WTC11 (cell line): ENCODE results near the gene HOXA2.

Source experiments
- ATF1 ChIP-seq: sonication (generic); formaldehyde crosslinking; IDR thresholded peaks from 2 replicates; pipeline ENCODE4 v1.8.1; 2023; ENCODE audit warnings: mild to moderate bottlenecking, moderate library complexity, missing genetic modification reagents
- KAT7 ChIP-seq: sonication (generic); formaldehyde crosslinking; IDR thresholded peaks from 2 replicates; pipeline ENCODE4 v1.8.1; 2023; ENCODE audit warnings: missing genetic modification reagents, mild to moderate bottlenecking, borderline replicate concordance
- TF ChIP-seq, protein P1 (sequence below): sonication (generic); formaldehyde crosslinking; IDR thresholded peaks from 2 replicates; pipeline ENCODE4 v1.8.0; 2022; ENCODE audit warnings: mild to moderate bottlenecking, missing genetic modification reagents
- TF ChIP-seq, protein P2 (sequence below): sonication (generic); formaldehyde crosslinking; IDR thresholded peaks from 2 replicates; pipeline ENCODE4 v1.8.1; 2022; ENCODE audit warnings: low read depth, missing genetic modification reagents, borderline replicate concordance

DNA sequence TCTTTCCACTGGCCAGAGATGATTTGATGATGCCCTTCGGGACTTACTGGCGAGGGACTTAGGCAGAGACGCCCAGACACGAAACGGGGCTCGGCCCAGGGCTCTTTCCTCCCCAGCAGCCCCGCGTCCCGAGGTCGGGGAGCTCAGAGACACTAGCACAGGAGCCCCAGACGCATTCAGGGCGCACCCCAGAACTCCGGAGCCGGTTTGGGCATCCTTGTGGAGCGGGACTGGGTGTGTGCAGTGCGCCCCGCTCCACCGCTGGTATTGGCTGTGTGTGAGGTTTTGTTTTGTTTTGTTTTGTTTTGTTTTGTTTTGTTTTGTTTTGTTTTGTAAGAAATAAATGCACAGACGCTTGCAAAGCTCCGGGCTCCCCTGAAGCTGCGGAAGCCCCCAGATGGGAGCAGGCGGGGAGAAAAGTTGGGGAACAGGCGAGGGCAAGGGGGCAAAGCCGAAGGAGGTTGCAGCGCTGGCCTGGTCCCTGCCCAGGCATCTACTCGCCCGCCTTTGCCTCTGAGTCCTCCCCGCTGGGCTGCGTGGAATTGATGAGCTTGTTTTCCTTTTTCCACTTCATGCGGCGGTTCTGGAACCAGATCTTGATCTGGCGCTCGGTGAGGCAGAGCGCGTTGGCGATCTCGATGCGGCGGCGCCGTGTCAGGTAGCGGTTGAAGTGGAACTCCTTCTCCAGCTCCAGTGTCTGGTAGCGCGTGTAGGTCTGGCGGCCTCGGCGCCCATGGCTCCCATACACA lies 42.9 kb upstream of the HOXA2 start:
- TF ChIP-seq, protein P1, sequence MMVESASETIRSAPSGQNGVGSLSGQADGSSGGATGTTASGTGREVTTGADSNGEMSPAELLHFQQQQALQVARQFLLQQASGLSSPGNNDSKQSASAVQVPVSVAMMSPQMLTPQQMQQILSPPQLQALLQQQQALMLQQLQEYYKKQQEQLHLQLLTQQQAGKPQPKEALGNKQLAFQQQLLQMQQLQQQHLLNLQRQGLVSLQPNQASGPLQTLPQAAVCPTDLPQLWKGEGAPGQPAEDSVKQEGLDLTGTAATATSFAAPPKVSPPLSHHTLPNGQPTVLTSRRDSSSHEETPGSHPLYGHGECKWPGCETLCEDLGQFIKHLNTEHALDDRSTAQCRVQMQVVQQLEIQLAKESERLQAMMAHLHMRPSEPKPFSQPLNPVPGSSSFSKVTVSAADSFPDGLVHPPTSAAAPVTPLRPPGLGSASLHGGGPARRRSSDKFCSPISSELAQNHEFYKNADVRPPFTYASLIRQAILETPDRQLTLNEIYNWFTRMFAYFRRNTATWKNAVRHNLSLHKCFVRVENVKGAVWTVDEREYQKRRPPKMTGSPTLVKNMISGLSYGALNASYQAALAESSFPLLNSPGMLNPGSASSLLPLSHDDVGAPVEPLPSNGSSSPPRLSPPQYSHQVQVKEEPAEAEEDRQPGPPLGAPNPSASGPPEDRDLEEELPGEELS (CRISPR knock-in tag): no peak
- TF ChIP-seq KAT7 (CRISPR knock-in tag) (no peak), ATF1 (CRISPR knock-in tag) (no peak)
- TF ChIP-seq, protein P2, sequence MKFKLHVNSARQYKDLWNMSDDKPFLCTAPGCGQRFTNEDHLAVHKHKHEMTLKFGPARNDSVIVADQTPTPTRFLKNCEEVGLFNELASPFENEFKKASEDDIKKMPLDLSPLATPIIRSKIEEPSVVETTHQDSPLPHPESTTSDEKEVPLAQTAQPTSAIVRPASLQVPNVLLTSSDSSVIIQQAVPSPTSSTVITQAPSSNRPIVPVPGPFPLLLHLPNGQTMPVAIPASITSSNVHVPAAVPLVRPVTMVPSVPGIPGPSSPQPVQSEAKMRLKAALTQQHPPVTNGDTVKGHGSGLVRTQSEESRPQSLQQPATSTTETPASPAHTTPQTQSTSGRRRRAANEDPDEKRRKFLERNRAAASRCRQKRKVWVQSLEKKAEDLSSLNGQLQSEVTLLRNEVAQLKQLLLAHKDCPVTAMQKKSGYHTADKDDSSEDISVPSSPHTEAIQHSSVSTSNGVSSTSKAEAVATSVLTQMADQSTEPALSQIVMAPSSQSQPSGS (CRISPR knock-in tag): no peak
